ENCODE measurements around the gene USB1.

Gene USB1

GRCh38 chr16:57995721-57996405, 5.3 kb upstream of the USB1 start:
- DNase-seq (ENCODE audit: low spot score): no peak

DNA sequence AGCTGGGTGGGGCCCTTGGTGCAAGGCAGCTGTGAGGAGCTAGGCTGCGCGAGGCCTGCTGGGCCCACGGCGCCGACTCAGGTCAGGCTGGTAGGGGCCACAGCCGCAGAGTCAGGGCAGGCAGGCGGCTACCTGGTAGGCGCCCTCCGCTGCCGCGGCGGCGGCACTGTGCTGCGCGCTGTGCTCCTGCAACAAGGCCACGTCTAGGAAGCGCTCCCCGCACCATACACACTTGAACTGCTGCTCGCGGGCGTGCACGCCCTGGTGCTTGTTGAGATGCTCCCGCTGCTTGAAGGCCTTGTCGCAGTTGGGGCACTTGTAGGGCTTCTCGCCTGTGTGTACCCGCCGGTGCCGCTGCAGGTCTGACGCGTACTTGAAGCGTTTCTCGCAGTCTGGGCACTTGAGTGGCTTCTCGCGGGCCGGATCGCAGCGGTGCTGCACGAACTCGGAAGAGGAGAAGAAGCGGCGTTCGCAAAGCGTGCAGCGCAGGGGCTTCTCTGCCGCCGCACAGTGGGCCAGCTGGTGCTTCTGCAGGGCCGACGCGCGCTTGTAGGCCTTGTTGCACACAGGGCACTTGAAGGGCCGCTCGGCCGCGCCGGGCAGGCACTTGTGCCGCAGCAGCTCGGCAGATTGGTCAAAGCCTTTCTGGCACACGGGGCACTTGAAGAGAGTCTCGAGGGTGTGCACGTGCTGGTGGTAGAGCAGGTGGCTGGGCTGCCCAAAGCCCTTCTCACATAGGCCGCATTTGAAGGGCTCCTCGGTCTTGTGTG, 4.6 kb upstream of the USB1 start:
- no peak for DNase-seq (ENCODE audit: low spot score)

GRCh38 chr16:57997176-57997527, 4.1 kb upstream of the USB1 start:
- no peak for DNase-seq (ENCODE audit: low spot score)

- no peak for DNase-seq (ENCODE audit: low spot score)
These were observed 3.5 kb upstream of the USB1 start for GRCh38 chr16:57997528-57998265.

GRCh38 chr16:57998486-57998885, 2.7 kb upstream of the USB1 start:
- peak; percentile 69 for DNase-seq (ENCODE audit: low spot score)

GRCh38 chr16:57998992-57999365, 2.2 kb upstream of the USB1 start:
- DNase-seq (ENCODE audit: low spot score): no peak

DNA sequence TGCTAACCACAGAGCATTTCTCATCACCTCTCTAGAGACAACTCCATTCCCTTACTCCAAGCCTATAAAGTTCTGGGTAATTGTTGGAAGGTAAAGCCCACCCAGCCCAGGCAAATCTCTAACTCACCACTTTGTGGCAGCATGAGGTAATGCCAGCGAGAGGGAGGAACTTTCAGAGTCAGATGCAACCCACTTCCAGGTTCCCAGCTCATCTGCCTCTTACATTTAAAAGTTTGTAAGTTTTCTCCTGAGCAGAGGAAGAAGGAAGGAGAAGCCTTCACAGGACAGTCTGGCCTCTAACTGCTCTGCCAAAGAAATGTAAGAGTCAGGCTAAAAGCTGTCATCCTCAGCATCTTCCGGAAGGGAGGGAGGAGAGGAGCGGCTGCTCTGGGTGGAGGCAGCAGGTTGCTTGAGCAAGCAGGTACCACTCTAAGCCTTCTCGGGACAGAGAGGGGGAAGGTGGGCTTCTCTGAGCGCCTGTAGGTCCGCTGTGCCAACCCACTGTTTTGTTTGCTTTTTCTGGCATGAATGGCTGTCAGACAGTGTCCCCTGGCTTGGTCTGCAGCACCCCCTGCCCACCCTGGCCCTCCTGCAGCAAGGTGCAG, 1.7 kb upstream of the USB1 start:
- DNase-seq (ENCODE audit: low spot score): peak; percentile 52

DNA sequence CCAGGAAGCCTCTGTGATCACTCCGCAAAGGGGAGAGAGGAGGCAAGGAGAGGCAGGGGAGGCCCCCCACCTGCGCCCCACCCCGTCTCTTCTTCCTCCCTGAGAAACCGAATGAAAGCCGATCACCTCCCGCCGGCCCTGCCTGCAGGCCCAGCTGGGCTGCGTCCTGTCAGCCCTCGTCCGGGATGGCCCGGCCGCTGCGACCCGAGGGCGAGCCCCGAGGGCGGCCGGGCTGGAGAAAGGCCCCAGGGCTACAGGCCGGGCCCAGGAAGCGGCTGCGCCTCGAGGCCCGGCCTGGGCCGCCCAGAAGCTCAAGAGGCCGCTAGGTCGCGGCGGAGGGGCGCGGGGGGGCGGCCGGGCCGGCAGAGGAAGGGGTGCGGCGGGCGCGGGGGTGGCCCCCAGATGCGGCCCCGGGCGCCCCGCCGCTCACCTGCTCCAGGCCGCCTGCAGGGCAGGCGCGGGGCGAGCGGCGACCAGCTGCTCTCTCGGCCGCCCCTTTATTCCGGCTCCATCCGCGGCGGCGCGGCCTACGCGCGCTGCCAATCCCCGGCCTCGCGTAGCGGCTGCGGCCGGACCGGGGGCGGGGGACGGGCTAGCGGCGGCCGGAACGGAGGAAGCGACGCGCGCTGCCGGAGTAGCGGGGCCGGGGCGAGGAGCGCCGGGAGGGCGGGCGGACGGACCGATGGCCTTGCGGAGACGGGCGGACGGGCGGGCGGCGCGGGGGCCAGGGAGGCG, 1.1 kb upstream of the USB1 start, which contains the start of gene ZNF319:
Gene ZNF319, minus strand, starts transcription at position 702 of the 735 bp plus-strand sequence. CDS start 2,407 bp downstream, outside the sequence.
- DNase-seq (ENCODE audit: low spot score): peak; percentile 14

DNA sequence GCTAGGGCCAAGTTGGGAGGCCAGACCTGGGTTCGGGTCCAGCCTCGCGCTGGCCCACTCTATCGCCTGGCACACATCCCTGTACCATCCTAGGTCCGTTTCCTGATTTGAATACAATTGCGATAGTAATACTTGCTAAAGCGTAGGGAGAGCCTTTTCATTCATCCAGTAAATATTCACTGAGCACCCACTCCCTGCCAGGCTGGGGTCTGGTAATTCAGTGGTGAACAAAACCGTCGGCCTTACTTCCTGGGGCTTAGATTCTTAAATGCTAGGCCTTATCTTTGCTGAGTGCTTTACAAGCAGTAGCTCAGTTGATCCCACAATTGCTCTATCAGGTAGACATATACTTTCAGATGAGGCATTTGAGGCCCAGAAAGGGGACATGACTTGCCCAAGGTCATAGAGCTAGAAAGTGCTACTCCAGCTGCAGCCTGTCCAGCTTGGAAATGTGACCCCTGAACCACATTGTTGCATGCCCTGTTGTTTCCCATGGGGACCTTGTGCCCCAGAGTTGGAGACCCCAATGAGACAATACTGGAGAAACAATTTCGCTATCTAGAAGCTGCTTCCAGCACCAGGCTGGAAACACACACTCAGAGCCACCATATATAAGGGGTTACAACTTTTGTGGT, 691 bp downstream of the USB1 start:
- peak; percentile 20 for DNase-seq (ENCODE audit: low spot score)

- no peak for DNase-seq (ENCODE audit: low spot score)
These were observed 1.2 kb downstream of the USB1 start for GRCh38 chr16:58002416-58002800.

- DNase-seq (ENCODE audit: low spot score): no peak
These were observed 1.7 kb downstream of the USB1 start for GRCh38 chr16:58002936-58003335.

DNA sequence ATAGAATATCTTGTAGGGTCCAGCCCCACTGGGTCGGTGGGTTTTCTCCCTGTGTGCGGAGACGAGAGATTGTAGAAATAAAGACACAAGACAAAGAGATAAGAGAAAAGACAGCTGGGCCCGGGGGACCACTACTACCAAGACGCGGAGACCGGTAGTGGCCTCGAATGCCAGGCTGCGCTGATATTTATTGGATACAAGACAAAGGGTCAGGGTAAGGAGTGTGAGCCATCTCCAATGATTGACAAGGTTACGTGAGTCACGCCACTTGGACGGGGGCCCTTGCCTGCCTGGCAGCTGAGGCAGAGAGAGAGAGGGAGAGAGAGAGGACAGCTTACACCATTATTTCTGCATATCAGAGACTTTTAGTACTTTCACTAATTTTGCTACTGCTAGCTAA, 3.5 kb downstream of the USB1 start:
- DNase-seq (ENCODE audit: low spot score): peak; percentile 77

- no peak for DNase-seq (ENCODE audit: low spot score)
These were observed 8.7 kb downstream of the USB1 start for GRCh38 chr16:58009856-58010416.

DNA sequence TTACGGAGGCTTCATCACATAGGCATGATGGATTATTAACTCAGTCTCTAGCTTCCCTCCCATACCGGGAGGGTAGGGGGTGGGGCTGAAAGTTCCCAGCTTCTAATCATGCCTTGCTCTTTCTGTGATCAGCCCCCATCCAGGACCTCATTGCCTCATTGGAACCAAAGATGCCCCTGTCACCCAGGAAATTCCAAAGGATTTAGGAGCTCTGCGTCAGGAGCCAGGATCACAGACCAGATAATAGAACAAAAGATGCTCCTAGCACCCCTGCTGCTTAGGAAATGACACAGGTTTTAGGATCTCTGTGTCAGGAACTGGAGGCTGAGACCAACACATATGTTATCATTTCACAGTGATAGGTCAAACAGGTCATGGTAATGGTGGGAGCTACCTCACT, 9.7 kb downstream of the USB1 start:
- DNase-seq (ENCODE audit: low spot score): no peak

DNA sequence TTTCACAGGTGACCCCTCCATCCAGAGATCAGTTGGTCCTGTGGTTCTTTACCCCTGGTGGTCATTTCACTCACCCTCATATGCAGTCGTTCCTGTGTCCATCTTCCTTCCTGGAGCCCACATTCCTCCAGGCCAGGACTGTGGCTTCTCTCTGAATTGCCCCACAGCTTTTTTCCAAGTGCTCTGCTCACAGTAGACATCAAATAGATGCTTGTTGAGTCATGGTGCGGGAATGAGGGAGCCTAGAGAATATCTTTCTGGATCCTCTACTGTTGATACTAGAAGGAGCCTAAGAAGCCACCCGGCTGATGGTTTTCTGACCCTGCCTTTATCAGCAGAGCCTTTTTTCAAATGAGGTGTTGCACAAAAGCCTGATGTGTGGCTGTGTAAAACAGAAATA, 10.4 kb downstream of the USB1 start:
- peak; percentile 69 for DNase-seq (ENCODE audit: low spot score)

DNA sequence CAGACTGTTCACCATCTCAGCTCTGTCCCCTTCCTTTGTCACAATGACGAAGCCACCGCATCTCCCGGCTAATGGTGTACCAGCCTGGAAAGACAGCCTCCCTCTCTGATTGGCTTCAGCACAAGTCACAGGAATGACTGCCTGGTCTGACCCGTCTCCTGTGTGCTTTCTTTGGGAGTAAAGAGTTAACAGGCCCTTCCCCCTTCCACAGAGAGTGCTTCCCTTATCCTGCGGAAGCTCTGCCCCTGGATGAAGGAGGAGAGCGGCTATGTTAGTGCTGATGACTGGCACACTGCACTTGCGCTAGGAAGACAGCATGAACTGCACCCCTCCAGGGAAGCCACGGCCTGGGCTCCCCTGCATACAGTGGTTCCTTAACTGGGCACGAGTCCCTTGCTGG, 11.3 kb downstream of the USB1 start:
- no peak for DNase-seq (ENCODE audit: low spot score)

DNA sequence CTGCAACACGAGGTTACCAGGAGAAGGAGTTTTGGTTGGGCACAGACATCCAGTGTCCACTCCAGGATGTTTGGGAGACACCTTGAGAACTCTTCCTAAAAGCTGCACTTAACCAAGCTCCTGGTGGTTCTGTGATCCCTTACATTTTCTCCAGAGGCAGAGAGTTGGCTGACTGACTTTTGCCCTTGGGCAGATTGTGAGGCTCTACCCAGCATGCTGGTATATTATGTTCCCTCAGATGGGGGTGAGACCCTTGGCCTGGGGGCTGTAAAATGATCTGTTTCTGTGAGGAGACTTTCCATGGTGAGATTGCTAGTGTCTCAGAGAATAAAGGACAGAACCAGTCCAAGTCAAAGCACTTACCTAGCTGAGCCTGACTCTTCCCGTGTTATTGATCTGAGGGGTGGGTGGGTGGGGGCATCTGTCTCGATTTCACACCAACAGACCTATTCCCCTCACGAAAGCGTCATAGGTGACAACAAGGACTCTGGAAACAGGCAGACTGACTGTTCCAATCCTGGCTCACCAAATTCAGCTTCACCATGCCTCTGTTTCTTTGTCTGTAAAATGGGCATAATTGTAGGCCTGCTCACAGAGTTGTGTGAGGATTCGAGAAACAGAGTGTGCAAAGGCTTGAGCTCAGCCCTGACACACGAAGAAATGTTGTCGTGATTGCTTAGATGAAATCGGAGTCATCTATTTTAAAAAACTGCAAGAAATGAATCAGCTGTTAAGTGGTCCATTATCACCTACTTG, 12.2 kb downstream of the USB1 start:
- DNase-seq (ENCODE audit: low spot score): no peak

DNA sequence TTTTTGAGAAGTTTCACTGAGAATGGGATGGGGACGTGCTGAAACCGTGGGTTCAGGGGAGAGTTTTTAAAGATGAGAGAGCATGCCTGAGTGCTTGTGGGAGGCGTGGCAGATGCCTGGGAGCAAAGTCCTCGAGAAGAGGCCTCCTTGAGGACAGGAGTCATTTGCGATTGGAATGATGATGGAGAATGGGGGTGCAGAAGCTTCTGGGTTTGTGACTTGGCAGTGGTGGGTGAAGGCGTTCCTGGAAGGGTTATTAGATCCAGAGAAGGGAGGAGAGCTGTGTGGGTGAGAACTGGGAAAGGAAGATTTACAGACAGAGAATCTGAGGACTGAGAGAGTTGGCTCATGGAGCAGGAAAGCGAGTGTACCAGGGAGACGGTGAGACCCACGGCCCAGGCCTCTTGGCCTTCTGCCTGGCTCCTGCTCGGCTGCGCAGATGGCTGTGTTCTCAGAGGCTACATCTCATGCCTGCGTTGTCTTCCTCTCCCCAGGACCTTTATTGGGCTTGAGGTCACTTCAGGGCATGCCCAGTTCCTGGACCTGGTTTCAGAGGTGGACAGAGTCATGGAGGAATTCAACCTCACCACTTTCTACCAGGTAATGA, 15.7 kb downstream of the USB1 start:
- DNase-seq (ENCODE audit: low spot score): no peak

- no peak for DNase-seq (ENCODE audit: low spot score)
These were observed 17.6 kb downstream of the USB1 start for GRCh38 chr16:58018803-58019202.

All from kidney tubule cell (primary cell).